Measurements from ENCODE around the gene OLFML2A.
A peak's percentile ranks its signal among the peaks of the same experiment; 100 is the strongest.

The OLFML2A gene

GRCh38 chr9:124854161-124854560, 77.2 kb downstream of the OLFML2A start:
- DNase-seq (ENCODE audit: low read depth): no peak

DNA sequence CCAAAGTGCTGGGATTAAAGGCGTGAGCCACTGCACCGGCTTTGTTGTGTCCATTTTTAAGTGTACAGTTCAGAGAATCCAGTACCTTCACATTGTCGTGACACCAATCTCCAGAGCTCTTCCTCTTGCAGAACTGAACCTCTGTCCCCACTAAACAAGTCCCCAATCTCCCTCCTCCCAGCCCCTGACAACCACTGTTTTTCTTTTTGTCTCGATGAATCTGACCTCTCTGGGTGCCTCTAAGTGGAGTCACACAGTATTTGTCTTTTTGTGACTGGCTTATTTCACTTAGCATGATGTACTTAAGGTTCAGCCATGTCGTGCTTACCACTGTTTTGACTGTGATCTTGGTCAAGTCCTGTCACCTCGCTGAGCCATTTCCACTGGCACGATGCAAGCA, 77.9 kb downstream of the OLFML2A start:
- DNase-seq (ENCODE audit: low read depth): no peak

DNA sequence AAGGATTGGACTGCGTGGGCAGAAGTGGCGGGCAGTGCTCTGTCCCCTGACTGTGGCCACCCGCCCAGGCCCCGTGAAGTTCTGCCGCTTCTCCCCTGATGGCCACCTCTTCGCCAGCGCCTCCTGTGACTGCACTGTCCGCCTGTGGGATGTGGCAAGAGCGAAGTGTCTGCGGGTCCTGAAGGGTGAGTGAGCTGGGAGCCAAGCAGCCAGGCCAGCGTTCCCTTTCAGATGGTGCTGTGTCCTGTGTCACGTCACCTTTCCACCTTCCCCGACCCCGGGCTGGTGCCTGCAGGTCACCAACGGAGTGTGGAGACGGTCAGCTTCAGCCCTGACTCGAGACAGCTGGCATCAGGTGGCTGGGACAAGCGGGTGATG, 78.6 kb downstream of the OLFML2A start:
- no peak for DNase-seq (ENCODE audit: low read depth)

GRCh38 chr9:124855944-124856765, 79.2 kb downstream of the OLFML2A start:
- DNase-seq (ENCODE audit: low read depth): no peak

DNA sequence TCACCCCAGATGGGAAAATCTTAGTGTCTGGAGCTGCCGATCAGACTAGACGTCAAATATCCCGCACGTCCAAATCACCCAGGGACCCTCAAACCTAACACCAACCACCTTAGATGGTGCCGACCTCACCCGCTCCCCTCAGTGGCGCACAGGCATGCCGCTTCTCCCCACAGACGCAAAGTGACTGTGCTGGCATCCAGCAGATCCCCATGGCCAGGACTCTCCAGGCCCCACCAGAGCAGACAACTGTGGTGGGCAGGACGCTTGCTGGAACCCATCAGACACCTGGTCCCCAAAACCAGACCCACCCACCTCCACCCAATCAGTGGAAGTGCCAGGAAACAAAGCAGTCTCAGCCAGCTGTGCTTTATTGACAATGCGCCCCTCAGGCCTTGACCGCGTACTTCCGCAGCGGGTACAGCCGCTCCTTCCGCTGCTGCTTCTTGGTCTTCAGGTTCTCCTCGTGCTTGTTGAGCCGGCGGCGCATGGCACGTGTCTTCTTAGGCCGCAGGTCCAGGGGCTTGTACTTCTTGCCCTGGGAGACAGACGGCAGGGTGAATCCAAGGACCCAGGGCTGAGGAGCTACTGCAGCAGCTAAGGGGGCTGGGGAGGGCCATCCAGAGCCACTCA, 80.7 kb downstream of the OLFML2A start:
- no peak for DNase-seq (ENCODE audit: low read depth)

- DNase-seq (ENCODE audit: low read depth): no peak
Measured at GRCh38 chr9:124858330-124859046, 81.6 kb downstream of the OLFML2A start.

DNA sequence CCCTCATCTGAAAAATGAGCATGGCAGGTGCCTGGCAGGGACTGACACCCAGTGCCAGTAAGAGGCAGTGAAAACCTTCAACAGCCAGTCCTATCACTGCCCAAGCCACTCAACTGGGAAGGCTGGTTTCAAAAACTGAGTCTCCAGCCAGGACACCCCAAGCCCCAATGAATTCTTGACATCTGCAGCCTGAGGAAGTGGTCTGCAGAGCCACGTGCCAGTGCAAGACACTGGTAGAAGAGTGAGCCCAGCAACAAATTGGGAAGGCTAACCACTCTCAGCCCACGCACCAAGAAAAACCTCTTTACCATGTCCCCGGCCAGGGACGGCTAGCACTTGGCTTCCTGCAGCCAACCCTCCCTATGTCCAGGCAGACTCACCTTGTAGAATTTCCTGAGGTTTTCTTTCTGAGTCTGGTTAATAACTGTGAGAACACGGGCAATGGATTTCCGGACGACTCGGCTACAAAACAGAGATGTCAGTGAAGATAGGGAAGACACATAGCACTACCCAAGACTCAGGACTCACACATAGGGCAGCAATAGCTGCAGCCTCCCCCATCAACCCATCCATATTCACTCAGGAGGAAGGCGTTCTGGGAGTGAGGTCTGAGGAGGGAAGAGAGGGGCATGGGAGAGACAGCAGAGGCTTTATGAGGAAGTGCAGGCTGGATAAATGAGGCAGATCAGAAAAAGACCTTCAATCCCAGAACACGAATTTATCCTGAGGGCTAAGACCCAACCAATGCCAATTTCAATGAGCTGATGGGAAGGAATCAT, 83.1 kb downstream of the OLFML2A start:
- DNase-seq (ENCODE audit: low read depth): no peak

DNA sequence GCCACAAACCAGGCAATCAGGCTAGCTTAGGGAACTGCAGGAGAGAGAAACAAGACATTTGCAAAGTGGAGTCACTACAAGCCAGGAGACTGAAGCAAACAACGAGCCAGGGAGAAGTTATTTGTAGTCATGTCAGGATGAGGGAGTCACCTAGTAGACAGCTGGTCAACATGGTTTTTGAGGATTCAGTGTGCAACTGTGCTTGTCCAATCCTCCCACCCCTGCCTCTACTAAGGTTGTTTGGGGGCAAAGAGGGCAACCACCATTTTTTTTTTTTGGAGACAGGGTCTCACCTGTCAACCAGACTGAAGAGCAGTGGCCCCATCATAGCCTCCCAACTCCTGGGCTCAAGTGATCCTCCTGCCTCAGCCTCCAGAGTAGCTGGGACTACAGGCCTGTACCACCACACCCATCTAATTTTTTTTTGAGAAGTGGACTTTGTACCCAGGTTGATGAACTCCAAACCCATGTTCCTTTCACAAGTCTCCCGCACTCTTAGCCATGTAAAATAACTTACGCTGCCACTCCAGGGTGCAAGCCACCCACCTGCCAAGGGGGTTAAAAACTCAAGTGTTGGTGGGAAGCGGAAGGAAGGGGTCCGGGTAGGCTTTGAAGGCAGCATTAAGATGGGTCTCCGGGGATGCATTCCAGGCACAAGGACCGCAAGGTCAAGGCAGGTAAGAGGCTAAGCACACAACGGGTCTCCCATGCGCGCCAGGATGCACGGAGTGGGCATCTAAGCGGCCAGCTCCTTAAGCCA, 83.8 kb downstream of the OLFML2A start:
- DNase-seq (ENCODE audit: low read depth): no peak

- DNase-seq (ENCODE audit: low read depth): peak; percentile 80
Measured at GRCh38 chr9:124861342-124862229, 84.7 kb downstream of the OLFML2A start, which contains the start of the genes ARPC5L and RPL35. Gene ARPC5L, plus strand, starts transcription at chr9:124862130. Its CDS starts 7,161 bp downstream, at chr9:124869291. Gene RPL35, minus strand, starts transcription at chr9:124861957. Its CDS starts 45 bp downstream, at chr9:124861912.

DNA sequence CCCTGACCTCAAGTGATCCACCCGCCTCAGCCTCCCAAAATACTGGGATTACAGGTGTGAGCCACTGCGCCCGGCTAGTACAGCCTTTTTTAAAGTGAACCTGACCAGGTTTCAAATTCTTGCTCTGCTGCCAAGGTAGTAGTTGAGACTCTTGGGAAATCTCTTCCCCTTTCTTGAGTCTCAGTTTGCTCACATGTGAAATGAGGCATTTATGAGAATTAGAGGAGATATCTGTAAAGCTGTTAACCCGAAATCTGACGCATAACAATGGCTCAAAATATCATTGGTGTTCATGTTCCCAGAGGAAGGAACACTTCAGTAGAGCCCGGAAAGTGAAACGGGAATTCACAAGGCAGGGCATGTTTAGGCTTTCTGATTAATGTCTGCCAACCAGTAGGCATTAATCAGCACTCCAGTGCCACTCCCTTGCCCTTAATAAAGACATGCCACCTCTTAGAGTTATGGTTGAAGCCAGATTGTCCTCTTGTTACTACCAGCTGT, 86.5 kb downstream of the OLFML2A start:
- DNase-seq (ENCODE audit: low read depth): no peak

Data from fibroblast of the conjunctiva (primary cell).